HTERT RPE-1 (cell line): ENCODE results near the gene ZFPL1.

Source experiments
- in situ Hi-C: fragments of 300-500 bp; cut with MboI; formaldehyde crosslinking; loops from 4 replicates; pipeline ENCODE4 v1.14.3; 2020; ENCODE audit warnings: low sequenced_read_pairs

The ZFPL1 gene

DNA sequence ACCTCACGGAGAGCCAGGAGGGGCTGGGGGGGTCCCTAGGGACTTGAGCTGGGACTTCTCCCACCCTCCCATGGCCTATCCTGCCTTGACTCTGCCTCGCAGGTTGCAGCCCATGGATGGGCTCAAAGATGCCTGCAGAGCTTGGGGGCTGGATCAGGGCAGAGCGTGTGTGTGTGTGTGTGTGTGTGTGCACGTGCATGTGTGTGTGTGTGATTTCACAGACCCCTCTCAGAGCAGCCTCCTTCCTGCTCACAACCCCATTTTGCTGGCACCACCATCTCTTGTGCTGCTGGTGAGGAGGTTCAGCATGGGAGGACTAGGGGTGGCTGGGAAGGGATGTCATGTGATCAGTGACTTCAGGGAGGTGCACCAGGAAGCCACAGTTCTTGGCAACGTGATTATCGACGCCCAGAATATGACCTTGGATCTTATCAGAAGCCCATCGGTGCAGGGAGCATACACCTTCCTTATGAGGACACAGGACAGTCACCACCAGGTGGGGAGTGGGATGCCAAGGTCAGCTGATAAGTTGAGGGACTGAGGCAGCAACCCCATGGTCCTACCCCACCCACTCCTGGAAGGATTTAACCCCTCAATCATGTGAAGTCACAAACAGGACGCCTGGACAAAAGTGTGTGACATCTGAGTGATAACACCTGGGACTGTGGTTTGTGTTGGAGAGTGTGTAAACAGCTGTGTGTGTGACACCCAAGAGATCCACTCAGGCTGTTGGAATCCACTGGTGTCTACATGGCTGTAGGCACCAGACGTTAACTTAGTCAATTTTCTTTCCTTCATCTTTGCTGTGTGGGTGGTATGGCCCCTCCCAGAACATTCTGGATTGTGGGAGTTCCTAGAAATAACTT, 23.8 kb upstream of the ZFPL1 start:
- in situ Hi-C loops = no loop called here

DNA sequence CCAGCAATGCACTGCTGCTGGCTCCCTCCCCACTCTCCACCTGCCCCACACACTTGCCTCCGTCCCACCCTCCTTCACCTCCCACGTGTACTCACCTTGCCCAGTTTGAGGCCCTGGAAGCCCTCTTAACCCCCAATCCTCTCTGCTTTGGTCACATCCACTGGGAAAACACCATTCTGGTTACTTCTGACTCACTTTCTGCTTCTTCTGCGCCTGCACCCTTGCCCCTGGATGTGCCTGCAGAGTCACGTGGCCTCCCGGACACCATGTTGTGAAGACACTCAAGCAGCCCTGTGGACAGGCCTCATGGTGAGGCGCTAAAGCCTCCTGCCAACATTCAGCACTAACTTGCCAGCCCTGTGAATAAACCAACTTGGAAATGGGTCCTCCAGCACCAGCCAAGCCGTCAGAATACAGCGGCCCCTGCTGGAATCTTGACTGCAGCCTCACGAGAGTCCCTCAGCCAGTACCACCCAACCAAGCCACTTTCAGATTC, 23.1 kb upstream of the ZFPL1 start:
- in situ Hi-C loops = no loop called here

- in situ Hi-C loops = no loop called here
Measured at GRCh38 chr11:65063532-65063931, 20.5 kb upstream of the ZFPL1 start.

DNA sequence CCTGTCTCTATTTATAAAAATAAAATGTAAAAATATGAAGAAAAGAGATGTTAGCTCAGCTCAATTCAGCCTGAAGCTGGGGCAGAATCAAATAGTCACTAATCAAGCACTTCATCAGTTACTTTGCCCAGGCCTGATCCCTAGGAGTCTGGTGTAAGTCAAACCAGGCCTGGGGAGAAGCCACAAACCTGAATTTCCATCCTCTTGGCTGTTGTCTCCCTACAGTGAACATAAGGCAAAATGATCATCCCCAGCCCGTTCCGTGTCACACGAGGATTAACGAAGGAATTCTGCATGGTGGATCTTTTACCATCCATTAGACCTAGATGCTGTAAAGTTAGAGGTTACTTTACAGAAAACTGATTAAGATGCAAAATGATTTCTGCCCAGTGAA, 19.2 kb upstream of the ZFPL1 start:
- in situ Hi-C loops = no loop called here

DNA sequence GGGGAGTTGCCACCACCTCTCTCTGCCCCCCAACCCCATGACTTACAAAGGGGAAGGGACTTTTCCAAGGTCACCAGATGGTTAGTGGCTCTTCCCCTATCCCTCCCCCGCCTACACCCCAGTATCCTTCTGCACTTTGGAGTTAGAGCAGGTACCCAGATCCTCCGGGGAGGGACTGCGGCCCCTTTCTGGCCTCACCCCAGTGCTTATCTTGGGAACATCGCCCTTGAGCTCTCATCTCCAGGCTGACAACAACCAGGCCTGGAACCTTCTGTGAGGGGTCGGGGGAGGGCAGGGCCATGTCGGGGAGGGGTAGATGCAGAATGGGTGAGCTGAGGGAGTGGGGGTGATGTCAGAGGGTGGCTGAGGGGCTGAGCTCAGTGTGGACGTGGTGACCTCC, 18.2 kb upstream of the ZFPL1 start:
- in situ Hi-C loops = no loop called here

DNA sequence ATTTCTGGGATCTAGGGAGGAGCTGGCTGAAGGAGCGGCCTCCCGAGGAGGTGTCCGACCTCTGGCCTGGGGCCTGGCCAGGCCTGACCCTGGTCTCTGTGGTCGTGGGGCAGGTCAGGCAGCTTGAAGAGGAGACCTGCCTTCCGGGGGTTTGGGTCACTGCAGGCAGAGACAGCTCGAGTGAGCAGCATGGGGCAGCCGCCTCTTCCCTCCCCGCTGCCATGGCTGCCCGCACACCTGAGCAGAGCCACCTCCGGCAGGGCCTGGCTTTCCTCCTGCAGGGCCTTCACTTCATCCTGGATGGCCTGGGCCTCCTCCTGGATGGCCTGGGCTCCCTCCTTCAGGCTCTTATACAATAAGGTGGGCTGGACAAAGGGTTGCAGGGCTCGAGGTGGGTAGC, 17.7 kb upstream of the ZFPL1 start:
- in situ Hi-C loops = no loop called here

- in situ Hi-C loops = no loop called here
Measured at GRCh38 chr11:65066805-65067291, 17.2 kb upstream of the ZFPL1 start.

DNA sequence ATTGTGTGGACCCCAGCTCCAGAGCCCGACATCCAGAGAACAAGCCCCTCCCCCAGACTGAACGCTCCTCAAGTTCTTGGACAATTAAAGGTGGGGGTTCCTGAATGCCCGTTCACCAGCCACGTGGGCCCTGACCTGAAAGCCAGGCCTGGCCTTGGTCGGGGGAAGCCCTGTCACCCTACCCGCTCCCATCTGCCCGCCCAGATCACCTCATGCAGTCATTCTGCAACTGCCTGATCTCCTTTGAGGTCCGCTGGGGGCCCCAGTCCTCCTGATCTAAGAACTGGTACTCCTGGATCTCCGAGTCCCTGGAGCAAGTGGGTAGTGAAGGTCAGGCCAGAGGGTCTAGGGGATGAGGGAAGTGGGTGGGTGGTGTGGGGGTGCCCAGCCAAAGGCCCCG, 16.6 kb upstream of the ZFPL1 start:
- in situ Hi-C loops = no loop called here

- in situ Hi-C loops = no loop called here
Measured at GRCh38 chr11:65069217-65069616, 14.8 kb upstream of the ZFPL1 start.

DNA sequence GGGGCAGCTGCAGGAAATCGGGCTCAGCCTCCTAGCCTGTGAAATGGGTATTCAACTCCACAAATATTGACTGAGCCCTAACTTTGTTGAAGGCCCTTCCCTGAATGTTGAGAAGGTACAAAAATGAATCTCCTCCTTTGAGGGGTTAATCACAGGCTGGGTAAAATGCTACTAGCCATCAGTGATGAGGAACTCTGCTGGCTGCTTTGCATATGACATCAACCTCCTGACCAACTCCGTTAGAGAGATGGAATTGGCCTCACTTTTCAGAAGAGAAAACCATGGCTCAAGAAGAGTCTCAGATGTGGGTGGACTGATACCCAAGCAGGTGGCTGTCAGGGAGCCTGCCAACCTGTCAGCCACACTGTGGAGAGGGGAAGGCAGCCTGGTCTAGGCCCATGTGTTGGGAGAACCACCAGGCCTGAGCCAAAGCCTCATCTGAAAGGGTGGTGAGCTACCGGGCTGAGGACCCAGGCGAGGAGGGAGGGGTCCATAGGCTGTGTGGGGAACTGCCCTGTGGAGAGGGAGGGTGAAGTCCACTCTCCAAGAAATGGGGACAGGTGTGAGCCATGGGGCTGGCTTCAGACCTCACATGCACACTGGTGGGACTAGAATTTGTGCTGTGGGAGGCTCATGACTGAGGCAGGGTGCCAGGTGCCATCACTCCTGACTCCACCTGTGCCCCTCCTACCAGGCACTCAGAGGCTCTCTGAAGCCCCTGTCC, 12.0 kb upstream of the ZFPL1 start:
- in situ Hi-C loops = no loop called here

DNA sequence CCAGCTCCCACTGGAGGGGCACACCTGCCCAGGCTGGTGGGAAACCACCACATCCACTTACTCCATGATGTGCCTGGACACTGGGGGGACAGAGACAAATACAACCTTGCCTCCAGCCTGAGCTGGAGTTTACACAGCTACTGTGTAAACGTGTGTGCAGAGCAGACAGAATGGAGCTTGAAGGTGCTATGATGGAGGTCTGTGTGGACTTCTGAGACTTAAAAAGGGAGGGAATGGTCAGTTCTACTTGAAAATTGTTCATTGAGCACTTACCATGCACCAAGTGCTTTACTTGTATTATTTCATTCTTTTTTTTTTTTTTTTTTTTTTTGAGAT, 11.4 kb upstream of the ZFPL1 start:
- in situ Hi-C loops = no loop called here

DNA sequence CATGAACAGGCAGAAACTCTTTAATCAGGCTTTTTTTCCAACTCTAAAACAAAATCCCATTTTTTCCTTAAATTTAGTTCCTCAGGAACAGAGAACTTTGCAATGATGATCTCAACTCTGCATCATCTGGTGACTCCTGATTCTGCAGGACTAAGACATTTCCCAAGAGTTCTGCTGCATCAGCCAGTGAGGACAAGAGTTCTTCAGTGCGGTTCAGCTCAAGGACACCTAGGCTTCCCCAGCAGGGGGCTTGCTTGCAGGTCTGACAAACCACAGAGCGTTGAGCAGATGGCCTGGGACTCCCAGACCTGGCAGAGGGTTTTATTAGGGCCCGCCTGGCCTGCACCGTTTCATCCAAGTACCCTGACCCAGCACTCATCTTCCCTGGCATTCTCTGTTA, 6.6 kb upstream of the ZFPL1 start:
- in situ Hi-C loops = no loop called here

DNA sequence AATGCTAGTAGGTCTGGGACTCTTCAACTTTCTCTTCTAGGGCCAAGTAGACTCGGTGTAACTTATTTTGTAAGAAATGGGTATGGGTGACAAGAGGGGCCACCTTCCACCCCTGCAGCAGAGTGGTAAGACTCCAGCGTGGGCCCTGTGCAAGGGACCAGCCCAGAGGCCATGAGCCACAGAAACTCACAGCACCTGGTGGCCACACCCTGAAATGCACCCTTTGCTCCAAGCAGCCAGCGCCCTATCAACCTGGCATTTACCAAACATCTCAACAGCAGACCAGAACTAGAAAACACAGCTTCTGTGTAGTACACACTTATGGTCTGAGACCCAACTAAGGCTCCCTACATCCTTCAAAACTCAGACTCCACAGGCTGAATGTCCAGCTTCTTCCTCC, 5.9 kb upstream of the ZFPL1 start:
- in situ Hi-C loops = no loop called here

DNA sequence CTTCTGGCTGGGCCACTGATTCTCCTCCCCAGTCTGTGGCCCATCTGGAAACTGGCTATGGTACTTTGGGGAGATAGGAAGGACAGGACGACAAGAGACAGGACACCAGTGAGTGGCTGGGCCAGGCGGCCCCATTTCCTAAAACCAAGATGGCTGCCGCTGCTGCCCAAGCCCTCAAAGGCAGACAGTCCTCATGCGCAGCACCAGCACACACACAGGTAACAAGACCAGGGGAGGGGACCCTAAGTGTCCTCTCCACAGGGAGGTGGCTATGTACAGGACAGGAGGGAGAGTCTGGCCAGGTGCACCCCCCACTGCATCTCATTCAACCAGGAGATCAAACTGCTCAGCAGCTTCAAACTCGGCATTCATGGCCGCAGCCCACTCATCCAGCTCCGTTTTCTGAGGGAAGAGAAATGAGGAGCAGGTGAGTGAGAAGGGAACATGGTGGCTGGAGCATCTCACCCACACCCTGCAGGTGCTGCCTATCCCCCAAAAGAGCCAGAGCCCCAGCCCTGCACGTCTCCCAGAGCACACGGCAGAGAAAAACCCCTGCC, 5.2 kb upstream of the ZFPL1 start:
- in situ Hi-C loops = no loop called here

DNA sequence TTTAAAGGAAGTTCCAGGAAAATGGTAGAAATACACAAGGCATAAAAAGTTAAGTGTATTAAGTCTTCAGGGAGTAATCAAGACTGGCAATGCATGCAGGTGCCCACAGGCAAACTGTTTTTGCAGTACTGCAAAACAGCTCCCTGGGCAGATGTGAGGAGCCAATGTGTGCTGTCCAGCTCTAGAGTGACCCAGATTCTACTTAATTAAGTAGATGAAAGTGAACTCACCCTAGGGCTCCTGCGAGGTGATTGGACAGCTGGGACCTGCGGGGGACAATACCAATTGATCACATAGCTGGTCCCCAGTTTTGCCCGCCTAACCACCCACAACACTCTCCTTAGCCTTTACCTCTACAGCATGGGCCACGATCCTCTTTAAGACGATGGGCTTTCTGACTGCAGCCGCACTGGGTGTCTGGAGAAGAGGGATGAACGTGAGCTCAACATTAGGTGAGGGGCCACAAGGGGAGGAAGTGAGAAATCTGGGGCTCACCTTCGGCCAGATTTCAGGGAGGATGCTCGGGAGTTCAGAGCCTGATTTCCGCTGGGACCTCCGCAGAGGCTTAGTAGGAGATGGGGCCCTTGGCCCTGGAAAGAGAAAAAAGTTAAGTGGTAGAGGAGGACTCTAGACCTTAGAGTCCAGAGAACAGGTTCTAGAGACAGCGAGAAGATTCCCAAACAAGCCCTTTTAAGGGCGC, 738 bp upstream of the ZFPL1 start:
- in situ Hi-C loops = no loop called here

DNA sequence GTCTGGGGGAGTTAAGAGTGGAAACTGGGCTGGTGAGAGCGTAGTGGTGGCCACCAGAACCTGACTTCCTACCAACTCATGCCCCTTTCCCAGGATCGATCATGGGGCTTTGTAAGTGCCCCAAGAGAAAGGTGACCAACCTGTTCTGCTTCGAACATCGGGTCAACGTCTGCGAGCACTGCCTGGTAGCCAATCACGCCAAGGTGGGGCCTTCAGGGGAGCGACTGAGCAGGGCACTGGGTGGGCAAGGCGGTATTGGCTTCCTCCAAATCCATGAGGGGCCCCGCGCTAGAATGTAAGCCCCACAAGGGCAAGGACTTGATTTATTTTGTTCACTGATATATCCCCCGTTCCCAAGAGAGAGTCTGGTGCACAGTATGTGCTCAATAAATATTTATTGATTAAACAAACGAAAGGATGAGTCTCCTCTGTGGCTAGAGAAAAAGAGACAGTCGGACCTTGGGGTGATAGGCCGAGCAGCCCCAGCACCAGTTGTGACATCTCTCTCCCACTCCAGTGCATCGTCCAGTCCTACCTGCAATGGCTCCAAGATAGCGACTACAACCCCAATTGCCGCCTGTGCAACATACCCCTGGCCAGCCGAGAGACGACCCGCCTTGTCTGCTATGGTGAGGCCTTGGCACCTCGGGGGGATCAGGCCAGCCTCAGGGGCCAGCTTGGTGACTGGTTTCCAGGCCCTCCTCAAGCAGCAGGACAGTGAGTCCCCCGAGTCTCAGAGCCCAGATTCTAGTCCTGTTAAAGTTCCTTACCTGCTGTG, 765 bp downstream of the ZFPL1 start:
- in situ Hi-C loops = no loop called here

GRCh38 chr11:65085446-65085845, 1.4 kb downstream of the ZFPL1 start:
- in situ Hi-C loops = no loop called here

- in situ Hi-C loops = no loop called here
Measured at GRCh38 chr11:65086809-65087208, 2.8 kb downstream of the ZFPL1 start.

DNA sequence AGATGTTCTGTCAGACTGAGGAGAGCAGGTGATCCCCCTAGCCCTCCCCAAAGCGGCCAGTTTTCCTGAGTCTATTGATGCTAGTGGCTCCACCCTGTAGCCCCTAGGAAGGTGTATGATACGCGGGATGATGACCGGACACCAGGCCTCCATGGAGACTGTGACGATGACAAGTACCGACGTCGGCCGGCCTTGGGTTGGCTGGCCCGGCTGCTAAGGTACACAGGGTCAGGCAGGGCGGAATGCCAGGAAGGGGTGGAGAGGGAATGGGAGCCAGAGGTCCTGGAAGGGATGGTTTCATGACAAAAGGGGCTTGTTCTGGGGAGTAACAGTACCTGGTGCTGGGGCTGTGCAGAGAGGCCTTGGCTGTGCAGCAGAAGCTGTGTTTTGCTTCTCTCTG, 3.2 kb downstream of the ZFPL1 start:
- in situ Hi-C loops = no loop called here

- in situ Hi-C loops = no loop called here
Measured at GRCh38 chr11:65087827-65088226, 3.8 kb downstream of the ZFPL1 start.

- in situ Hi-C loops = no loop called here
Measured at GRCh38 chr11:65089621-65090020, 5.6 kb downstream of the ZFPL1 start.
